ENCODE data around the gene ALDH6A1. TPM values are rescaled to one million over a fixed set of nuclear protein-coding genes. Genes with fewer than 3 reads are reported as not detected.

Gene ALDH6A1
- total and polyA plus RNA-seq, 2 of the 13 experiments (the other 11 are each of a cell fraction or from before 2014, with no cell fraction given), result 26.9 to 49.9 TPM

DNA sequence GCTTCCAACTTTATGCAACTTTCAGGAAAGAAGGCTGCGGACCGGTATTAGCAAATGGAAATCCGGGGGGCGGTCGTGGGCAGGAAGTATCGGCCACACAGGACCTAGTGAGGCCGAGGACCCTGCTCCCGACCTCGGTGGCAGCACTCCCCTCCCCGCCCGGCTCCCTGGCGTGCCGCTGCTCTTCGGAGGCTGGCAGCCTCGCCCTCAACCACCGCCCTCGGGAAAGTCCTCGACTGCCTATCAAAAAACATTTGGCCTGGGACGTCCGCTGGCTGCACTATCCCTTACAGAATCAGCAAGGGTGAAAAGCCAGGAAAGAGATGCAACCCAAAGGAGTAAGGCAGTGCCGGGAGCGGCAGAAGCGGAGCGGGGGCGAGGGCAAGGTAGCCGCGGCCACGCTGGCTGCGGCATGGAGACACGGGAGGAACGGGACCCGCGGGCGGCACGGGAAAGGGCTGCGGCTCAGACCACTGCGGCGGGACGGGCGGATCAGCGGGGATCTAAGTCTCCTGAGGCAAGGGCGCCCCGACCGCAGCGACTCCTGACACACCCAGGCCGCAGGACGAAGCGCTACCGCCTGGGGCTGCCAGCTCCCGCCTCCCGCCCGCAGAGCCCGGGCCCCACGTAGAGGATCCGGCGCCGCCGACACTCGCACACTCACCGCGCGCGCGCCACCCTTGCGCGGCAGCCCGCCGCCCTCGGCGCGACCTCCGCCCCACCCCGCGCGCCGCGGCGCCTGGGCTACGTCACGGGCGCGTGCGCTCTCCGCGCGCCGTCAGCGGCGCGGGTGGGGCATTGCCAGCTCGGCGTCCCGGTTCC, 65.5 kb downstream of the ALDH6A1 start, which contains the start of the genes BBOF1 and ENTPD5 (continued):
- TF ChIP-seq ZNF607 (CRISPR knock-in tag; IDR thresholded peaks at IDR 0.05; ENCODE audit: borderline replicate concordance), result 0 out of 2 replicates have a peak, but pooled peaks have one; percentile 84
- TF ChIP-seq, protein P1, sequence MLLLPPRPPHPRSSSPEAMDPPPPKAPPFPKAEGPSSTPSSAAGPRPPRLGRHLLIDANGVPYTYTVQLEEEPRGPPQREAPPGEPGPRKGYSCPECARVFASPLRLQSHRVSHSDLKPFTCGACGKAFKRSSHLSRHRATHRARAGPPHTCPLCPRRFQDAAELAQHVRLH (CRISPR knock-in tag; IDR thresholded peaks at IDR 0.05; ENCODE audit: borderline replicate concordance, low read depth), result no peak; the same call in 1 of the 2 replicates
- peak; percentile 77 to 83; a peak in 3 of 4 replicates for TF ChIP-seq POLR2A (IDR thresholded peaks at IDR 0.05; ENCODE audit: insufficient read depth in 1 of 2, low read depth in 2 of 2, low read length in 2 of 2)
- TF ChIP-seq, protein P2, sequence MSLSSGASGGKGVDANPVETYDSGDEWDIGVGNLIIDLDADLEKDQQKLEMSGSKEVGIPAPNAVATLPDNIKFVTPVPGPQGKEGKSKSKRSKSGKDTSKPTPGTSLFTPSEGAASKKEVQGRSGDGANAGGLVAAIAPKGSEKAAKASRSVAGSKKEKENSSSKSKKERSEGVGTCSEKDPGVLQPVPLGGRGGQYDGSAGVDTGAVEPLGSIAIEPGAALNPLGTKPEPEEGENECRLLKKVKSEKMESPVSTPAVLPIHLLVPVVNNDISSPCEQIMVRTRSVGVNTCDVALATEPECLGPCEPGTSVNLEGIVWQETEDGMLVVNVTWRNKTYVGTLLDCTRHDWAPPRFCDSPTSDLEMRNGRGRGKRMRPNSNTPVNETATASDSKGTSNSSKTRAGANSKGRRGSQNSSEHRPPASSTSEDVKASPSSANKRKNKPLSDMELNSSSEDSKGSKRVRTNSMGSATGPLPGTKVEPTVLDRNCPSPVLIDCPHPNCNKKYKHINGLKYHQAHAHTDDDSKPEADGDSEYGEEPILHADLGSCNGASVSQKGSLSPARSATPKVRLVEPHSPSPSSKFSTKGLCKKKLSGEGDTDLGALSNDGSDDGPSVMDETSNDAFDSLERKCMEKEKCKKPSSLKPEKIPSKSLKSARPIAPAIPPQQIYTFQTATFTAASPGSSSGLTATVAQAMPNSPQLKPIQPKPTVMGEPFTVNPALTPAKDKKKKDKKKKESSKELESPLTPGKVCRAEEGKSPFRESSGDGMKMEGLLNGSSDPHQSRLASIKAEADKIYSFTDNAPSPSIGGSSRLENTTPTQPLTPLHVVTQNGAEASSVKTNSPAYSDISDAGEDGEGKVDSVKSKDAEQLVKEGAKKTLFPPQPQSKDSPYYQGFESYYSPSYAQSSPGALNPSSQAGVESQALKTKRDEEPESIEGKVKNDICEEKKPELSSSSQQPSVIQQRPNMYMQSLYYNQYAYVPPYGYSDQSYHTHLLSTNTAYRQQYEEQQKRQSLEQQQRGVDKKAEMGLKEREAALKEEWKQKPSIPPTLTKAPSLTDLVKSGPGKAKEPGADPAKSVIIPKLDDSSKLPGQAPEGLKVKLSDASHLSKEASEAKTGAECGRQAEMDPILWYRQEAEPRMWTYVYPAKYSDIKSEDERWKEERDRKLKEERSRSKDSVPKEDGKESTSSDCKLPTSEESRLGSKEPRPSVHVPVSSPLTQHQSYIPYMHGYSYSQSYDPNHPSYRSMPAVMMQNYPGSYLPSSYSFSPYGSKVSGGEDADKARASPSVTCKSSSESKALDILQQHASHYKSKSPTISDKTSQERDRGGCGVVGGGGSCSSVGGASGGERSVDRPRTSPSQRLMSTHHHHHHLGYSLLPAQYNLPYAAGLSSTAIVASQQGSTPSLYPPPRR (CRISPR knock-in tag; IDR thresholded peaks at IDR 0.05; ENCODE audit: borderline replicate concordance), result peak; percentile 63
- TF ChIP-seq EP300 (IDR thresholded peaks at IDR 0.05; ENCODE audit: low read depth in 2 of 2, low read length in 2 of 2), result no peak
- TF ChIP-seq EP300 (CRISPR knock-in tag; IDR thresholded peaks at IDR 0.05; ENCODE audit: borderline replicate concordance), result no peak
- TF ChIP-seq, protein P3, sequence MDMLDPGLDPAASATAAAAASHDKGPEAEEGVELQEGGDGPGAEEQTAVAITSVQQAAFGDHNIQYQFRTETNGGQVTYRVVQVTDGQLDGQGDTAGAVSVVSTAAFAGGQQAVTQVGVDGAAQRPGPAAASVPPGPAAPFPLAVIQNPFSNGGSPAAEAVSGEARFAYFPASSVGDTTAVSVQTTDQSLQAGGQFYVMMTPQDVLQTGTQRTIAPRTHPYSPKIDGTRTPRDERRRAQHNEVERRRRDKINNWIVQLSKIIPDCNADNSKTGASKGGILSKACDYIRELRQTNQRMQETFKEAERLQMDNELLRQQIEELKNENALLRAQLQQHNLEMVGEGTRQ (IDR thresholded peaks at IDR 0.05; ENCODE audit: low read depth, low read length), result no peak
- TF ChIP-seq, protein P3 (CRISPR knock-in tag; IDR thresholded peaks at IDR 0.05; ENCODE audit: borderline replicate concordance), result 0 out of 2 replicates have a peak, but pooled peaks have one; percentile 23
- peak; percentile 61; the same call in 1 of the 2 replicates for TF ChIP-seq SIN3A (IDR thresholded peaks at IDR 0.05; ENCODE audit: borderline replicate concordance, low read depth, low read length)
- TF ChIP-seq ZNF564 (CRISPR knock-in tag; IDR thresholded peaks at IDR 0.05), result 0 out of 2 replicates have a peak, but pooled peaks have one; percentile 25
- no peak; the same call in 1 of the 2 replicates for TF ChIP-seq ZNF670 (CRISPR knock-in tag; IDR thresholded peaks at IDR 0.05; ENCODE audit: borderline replicate concordance)
- peak; percentile 62; the same call in 1 of the 2 replicates for TF ChIP-seq ZNF292 (CRISPR knock-in tag; IDR thresholded peaks at IDR 0.05; ENCODE audit: borderline replicate concordance, low read depth)
- TF ChIP-seq ZNF616 (CRISPR knock-in tag; IDR thresholded peaks at IDR 0.05; ENCODE audit: low read depth), result no peak
- 0 out of 2 replicates have a peak, but pooled peaks have one; percentile 18 for TF ChIP-seq NKX3-1 (CRISPR knock-in tag; IDR thresholded peaks at IDR 0.05)
- TF ChIP-seq ZSCAN21 (CRISPR knock-in tag; IDR thresholded peaks at IDR 0.05; ENCODE audit: borderline replicate concordance), result peak; percentile 76; the same call in 1 of the 2 replicates
- TF ChIP-seq, protein P4, sequence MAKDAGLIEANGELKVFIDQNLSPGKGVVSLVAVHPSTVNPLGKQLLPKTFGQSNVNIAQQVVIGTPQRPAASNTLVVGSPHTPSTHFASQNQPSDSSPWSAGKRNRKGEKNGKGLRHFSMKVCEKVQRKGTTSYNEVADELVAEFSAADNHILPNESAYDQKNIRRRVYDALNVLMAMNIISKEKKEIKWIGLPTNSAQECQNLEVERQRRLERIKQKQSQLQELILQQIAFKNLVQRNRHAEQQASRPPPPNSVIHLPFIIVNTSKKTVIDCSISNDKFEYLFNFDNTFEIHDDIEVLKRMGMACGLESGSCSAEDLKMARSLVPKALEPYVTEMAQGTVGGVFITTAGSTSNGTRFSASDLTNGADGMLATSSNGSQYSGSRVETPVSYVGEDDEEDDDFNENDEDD (CRISPR knock-in tag; IDR thresholded peaks at IDR 0.05; ENCODE audit: borderline replicate concordance), result peak; percentile 67; the same call in 1 of the 2 replicates
- no peak for TF ChIP-seq ZMAT3 (CRISPR knock-in tag; conservative IDR thresholded peaks at IDR 0.05)
- TF ChIP-seq ZNF891 (CRISPR knock-in tag; IDR thresholded peaks at IDR 0.05), result peak; percentile 98
- TF ChIP-seq, protein P5, sequence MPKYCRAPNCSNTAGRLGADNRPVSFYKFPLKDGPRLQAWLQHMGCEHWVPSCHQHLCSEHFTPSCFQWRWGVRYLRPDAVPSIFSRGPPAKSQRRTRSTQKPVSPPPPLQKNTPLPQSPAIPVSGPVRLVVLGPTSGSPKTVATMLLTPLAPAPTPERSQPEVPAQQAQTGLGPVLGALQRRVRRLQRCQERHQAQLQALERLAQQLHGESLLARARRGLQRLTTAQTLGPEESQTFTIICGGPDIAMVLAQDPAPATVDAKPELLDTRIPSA (CRISPR knock-in tag; IDR thresholded peaks at IDR 0.05; ENCODE audit: borderline replicate concordance), result peak; percentile 89; the same call in 1 of the 2 replicates

Measured in HepG2 (cell line).